NT2/D1 (cell line): ENCODE data around the gene ABCC6.
"Not testable (repeated sequence)": the region's sequence is repeated elsewhere in the genome, so short reads cannot be mapped to it uniquely, and the experiment has no call there.

Experiments used
- SUZ12 ChIP-seq: IDR thresholded peaks from 2 replicates; pipeline ENCODE4 v1.6.1; 2011; ENCODE audit not compliant: insufficient read length, insufficient read depth; ENCODE audit errors: extremely low read depth
- YY1 ChIP-seq: IDR thresholded peaks from 2 replicates; pipeline ENCODE4 v1.6.1; 2011; ENCODE audit not compliant: insufficient read length, insufficient read depth
- ZNF274 ChIP-seq: IDR thresholded peaks from 2 replicates; pipeline ENCODE4 v1.6.1; 2011; ENCODE audit warnings: mild to moderate bottlenecking, low read depth, low read length

- TF ChIP-seq ZNF274, SUZ12, YY1: not testable (repeated sequence)
These were observed 32.3 kb downstream of the ABCC6 start for GRCh38 chr16:16190966-16191365.
